HepG2 (cell line): ENCODE data around the gene SMLR1. TPM values are rescaled to one million over a fixed set of nuclear protein-coding genes. Genes with fewer than 3 reads are reported as not detected.

Experiments
- ATAC-seq: fragments of 200-7000 bp; cut with Tn5 transposase; 3 replicates; pipeline ENCODE4 v1.9.1; 2020; ENCODE audit warnings: mild to moderate bottlenecking, moderate library complexity
- BruUV-seq: library from RNA; stranded (reverse); fragments of 400-500 nt; replicated peaks from 2 replicates; lab custom pipeline; 2021; lab: Mats Ljungman, UMichigan
- CTCF ChIA-PET: fragments of 300-600 bp; formaldehyde crosslinking; extraction: SDS; loops from one replicate; lab custom pipeline; 2021; ENCODE audit warnings: low total read pairs, inconsistent platforms, low intra/inter-chr PET ratio; lab: Yijun Ruan, JAX
- POLR2A ChIA-PET: fragments of 350-600 bp; sonication (Branson Sonifier 250); formaldehyde crosslinking; loops from one replicate; lab custom pipeline; 2020; ENCODE audit warnings: antibody characterized with exemption, inconsistent platforms; lab: Yijun Ruan, JAX
- DNase-seq: peaks from one replicate; pipeline ENCODE4 v3.0.0-alpha.2; 2015; ENCODE audit warnings: low spot score
- FAIRE-seq: peaks from 3 replicates; lab custom pipeline; 2011; peaks lifted over from hg19 to GRCh38; lab: Jason Lieb, UNC
- H2AFZ ChIP-seq: one replicate; pipeline ENCODE4 v1.6.1; 2011; ENCODE audit warnings: low read length, inconsistent platforms
- H3K27ac ChIP-seq: fragments of 300-600 bp; 3 replicates; pipeline ENCODE4 v1.8.0; 2011; ENCODE audit warnings: mixed run types, mild to moderate bottlenecking, mixed read lengths, low read length, inconsistent platforms; ENCODE audit not compliant: insufficient read depth; ENCODE audit errors: extremely low read length
- H3K27me3 ChIP-seq, 2 experiments: fragments of 200-600 bp in 1 of 2; 2 replicates in 1 of 2; 3 replicates in 1 of 2; pipeline versions ENCODE4 v1.6.0 to v1.8.0; 2011; ENCODE audit warnings: low read length in 2 of 2, mild to moderate bottlenecking in 2 of 2, moderate library complexity in 2 of 2, inconsistent platforms in 1 of 2; ENCODE audit not compliant: insufficient read depth in 2 of 2, control insufficient read depth in 1 of 2
- H3K36me3 ChIP-seq, 2 experiments: fragments of 200-600 bp in 1 of 2; replicated peaks in 1 of 2; 2 replicates in 1 of 2; 3 replicates in 1 of 2; pipeline versions ENCODE4 v1.5.1 to v1.8.0; 2011; ENCODE audit warnings: low read length in 2 of 2, inconsistent platforms in 1 of 2; ENCODE audit not compliant: insufficient read depth in 2 of 2, control insufficient read depth in 1 of 2
- H3K4me1 ChIP-seq: 2 replicates; pipeline ENCODE4 v1.5.1; 2012; ENCODE audit warnings: low read length, inconsistent platforms; ENCODE audit not compliant: insufficient read depth
- H3K4me2 ChIP-seq: 2 replicates; pipeline ENCODE4 v1.6.0; 2011; ENCODE audit warnings: low read depth, low read length, inconsistent platforms
- H3K4me3 ChIP-seq, 3 experiments: fragments of 200-600 bp in 1 of 3; sonication (generic), shearing (Covaris generic) in 1 of 3; replicated peaks in 1 of 3; 2 replicates each; pipeline ENCODE4 v1.5.1; 2011 to 2016; ENCODE audit warnings: low read length in 3 of 3, inconsistent platforms in 2 of 3, low read depth in 2 of 3, mild to moderate bottlenecking in 2 of 3, control low read depth in 1 of 3, mixed read lengths in 1 of 3; ENCODE audit not compliant: insufficient read depth in 1 of 3
- H3K79me2 ChIP-seq: one replicate; pipeline ENCODE4 v1.6.1; 2011; ENCODE audit warnings: low read length, inconsistent platforms; ENCODE audit not compliant: insufficient read depth
- H3K9ac ChIP-seq: 2 replicates; pipeline ENCODE4 v1.6.0; 2011; ENCODE audit warnings: mild to moderate bottlenecking, low read depth, low read length, inconsistent platforms; ENCODE audit not compliant: insufficient read depth
- H3K9me3 ChIP-seq: 2 replicates; pipeline ENCODE4 v1.5.1; 2012; ENCODE audit warnings: mild to moderate bottlenecking, low read length
- H4K20me1 ChIP-seq: 2 replicates; pipeline ENCODE4 v1.6.0; 2011; ENCODE audit warnings: inconsistent platforms, mild to moderate bottlenecking, low read length, moderate library complexity; ENCODE audit not compliant: insufficient read depth
- CAMTA2 ChIP-seq: sonication (generic); formaldehyde crosslinking; IDR thresholded peaks from 2 replicates; pipeline ENCODE4 v1.4.0; 2020; ENCODE audit warnings: mild to moderate bottlenecking, missing genetic modification reagents, borderline replicate concordance
- GLI4 ChIP-seq: sonication (generic); formaldehyde crosslinking; IDR thresholded peaks from 2 replicates; pipeline ENCODE4 v1.5.1; 2020; ENCODE audit warnings: missing genetic modification reagents, mild to moderate bottlenecking, moderate library complexity, borderline replicate concordance
- KAT7 ChIP-seq: IDR thresholded peaks from 2 replicates; pipeline ENCODE4 v1.6.1; 2018; ENCODE audit warnings: borderline replicate concordance, missing compliant biosample characterization
- KLF11 ChIP-seq: IDR thresholded peaks from 2 replicates; pipeline ENCODE4 v1.6.1; 2016; ENCODE audit warnings: missing compliant biosample characterization
- PAF1 ChIP-seq: IDR thresholded peaks from 2 replicates; pipeline ENCODE4 v1.6.1; 2016; ENCODE audit warnings: missing genetic modification reagents, missing compliant biosample characterization
- SMAD3 ChIP-seq: sonication (generic); formaldehyde crosslinking; IDR thresholded peaks from 2 replicates; pipeline ENCODE4 v1.4.0; 2020; ENCODE audit warnings: missing genetic modification reagents
- ZNF263 ChIP-seq: sonication (generic); formaldehyde crosslinking; IDR thresholded peaks from 2 replicates; pipeline ENCODE4 v1.4.0; 2020; ENCODE audit warnings: missing genetic modification reagents
- ZNF331 ChIP-seq: sonication (generic); formaldehyde crosslinking; IDR thresholded peaks from 2 replicates; pipeline ENCODE4 v1.4.0; 2020; ENCODE audit warnings: missing genetic modification reagents
- ZNF337 ChIP-seq: sonication (generic); formaldehyde crosslinking; IDR thresholded peaks from 2 replicates; pipeline ENCODE4 v1.5.1; 2020; ENCODE audit warnings: missing genetic modification reagents, low read depth, mild to moderate bottlenecking, borderline replicate concordance
- ZNF598 ChIP-seq: sonication (generic); formaldehyde crosslinking; IDR thresholded peaks from 2 replicates; pipeline ENCODE4 v1.5.1; 2020; ENCODE audit warnings: mild to moderate bottlenecking, missing genetic modification reagents, borderline replicate concordance
- WGBS: methylation state at CpG from one replicate; pipeline ENCODE4 v1.1.6; 2017; ENCODE audit warnings: low lambda C conversion rate; 5-methylcytosine and 5-hydroxymethylcytosine counted together
- in situ Hi-C: cut with HindIII; loops from 2 replicates; pipeline ENCODE4 v1.10.0; 2017; ENCODE audit warnings: low pct_unique_long_range_greater_than_20kb; ENCODE audit not compliant: extremely low pct_ligation_motif_present
- intact Hi-C: fragments of 100-400 bp; cut with micrococcal nuclease; formaldehyde crosslinking; loops from one replicate; pipeline ENCODE4 v1.10.0; 2022; ENCODE audit not compliant: unreplicated experiment
- polyA plus RNA-seq, 8 experiments: library from polyadenylated mRNA; depleted of rRNA in 3 of 8; stranded (reverse) in 7 of 8; unstranded in 1 of 8; fragments of >200 nt; fragmentation: Illumina TruSeq in 4 of 8; extraction: Trizol in 4 of 8; gene quantifications; 2 replicates each; pipeline versions ENCODE4 v1.2.1 to v1.2.3, GENCODE V29; 2011 to 2016; ENCODE audit warnings: low read depth in 4 of 8, missing spikeins in 1 of 8, mixed read lengths in 1 of 8; ENCODE audit not compliant: insufficient read depth in 1 of 8
- total RNA-seq, 5 experiments: library from RNA; depleted of rRNA; stranded (reverse); fragments of >200 nt; fragmentation: Illumina TruSeq; extraction: Trizol; gene quantifications; 2 replicates each; pipeline ENCODE4 v1.2.3, GENCODE V29; 2016; ENCODE audit warnings: low read depth in 1 of 5
- TF ChIP-seq, protein P1 (sequence below): sonication (generic); formaldehyde crosslinking; IDR thresholded peaks from 2 replicates; pipeline ENCODE4 v1.4.0; 2020; ENCODE audit warnings: mild to moderate bottlenecking, missing genetic modification reagents
- TF ChIP-seq, protein P2 (sequence below): sonication (generic); formaldehyde crosslinking; IDR thresholded peaks from 2 replicates; pipeline ENCODE4 v1.5.1; 2020; ENCODE audit warnings: mild to moderate bottlenecking, missing genetic modification reagents

Gene SMLR1
- total and polyA plus RNA-seq, 2 of the 13 experiments (the other 11 are each of a cell fraction or from before 2014, with no cell fraction given), result 41.8 to 104 TPM

DNA sequence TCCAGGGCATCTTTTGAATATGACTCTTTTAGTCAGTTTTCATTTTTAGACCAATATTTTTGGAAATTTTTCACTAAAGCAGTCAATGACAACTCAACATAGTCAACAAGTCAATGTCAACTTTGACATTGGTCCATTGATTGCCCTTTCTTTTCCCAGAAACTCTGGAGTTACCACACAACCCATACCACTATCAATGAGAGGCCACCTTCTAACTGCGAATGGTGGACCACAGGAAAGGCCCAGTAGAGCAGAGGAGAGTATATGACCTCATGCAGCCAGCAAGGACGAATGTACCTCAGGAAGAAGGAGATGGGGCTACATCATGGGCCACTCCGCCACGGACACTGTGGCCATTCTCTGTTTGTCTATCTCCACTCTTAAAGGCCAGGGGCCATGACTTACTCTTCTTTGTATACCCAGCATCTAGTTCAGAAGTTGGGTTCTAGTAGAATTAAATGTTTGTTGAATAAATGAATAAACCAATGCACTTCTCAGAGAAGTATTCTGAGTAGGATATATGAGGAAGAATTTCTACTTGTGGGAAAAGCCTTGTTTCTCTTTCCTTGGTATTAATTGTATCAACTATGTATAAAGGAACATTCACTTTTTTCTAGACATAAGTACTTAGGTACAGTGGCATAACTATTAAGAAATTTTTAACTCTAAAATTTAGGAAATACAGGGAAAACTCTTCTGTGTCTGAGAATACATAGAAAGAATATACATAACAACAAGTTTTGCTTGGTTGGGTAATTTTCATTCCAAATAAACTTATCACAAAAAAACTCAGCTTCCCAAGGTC lies 562 bp upstream of the SMLR1 start (continued):
- TF ChIP-seq, protein P1, sequence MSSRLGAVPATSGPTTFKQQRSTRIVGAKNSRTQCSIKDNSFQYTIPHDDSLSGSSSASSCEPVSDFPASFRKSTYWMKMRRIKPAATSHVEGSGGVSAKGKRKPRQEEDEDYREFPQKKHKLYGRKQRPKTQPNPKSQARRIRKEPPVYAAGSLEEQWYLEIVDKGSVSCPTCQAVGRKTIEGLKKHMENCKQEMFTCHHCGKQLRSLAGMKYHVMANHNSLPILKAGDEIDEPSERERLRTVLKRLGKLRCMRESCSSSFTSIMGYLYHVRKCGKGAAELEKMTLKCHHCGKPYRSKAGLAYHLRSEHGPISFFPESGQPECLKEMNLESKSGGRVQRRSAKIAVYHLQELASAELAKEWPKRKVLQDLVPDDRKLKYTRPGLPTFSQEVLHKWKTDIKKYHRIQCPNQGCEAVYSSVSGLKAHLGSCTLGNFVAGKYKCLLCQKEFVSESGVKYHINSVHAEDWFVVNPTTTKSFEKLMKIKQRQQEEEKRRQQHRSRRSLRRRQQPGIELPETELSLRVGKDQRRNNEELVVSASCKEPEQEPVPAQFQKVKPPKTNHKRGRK (CRISPR knock-in tag), result 0 out of 2 replicates have a peak, but pooled peaks have one; percentile 59

DNA sequence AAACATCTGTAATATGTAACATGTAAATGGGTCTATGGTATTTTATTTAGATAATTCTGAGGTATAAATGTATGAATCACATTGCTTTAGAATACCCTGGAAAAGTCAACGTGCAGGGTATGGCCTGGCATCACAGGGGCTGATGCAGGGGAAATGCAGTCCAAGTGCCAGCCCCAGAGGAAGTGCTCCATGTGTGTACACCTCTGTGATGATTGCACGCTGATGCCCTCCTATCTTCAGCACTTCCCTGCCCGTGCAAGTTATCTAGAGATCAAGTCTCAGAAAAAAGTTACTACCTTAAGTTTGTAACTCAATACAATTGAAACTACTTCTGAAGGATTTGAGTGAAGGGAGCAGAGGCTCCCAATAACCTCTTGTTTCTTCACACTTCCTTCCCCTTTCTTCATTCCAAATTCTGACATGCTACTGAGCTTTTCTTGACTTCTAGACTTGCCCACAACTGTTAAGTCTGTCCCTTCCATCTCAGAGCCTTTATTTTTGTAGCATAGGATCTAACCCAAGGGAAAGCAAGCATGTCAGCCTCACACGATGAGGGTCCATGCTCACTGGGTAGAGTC lies 2.2 kb downstream of the SMLR1 start:
- no peak for ATAC-seq
- TF ChIP-seq CAMTA2 (no peak), ZNF263 (CRISPR knock-in tag) (peak; percentile 46; the same call in 1 of the 2 replicates), ZNF331 (0 out of 2 replicates have a peak, but pooled peaks have one; percentile 5), KAT7 (peak; percentile 60; the same call in 1 of the 2 replicates), KLF11 (CRISPR knock-in tag) (0 out of 2 replicates have a peak, but pooled peaks have one; percentile 39), PAF1 (CRISPR knock-in tag) (peak; percentile 66; the same call in 1 of the 2 replicates), GLI4 (CRISPR knock-in tag) (peak; percentile 76; the same call in 1 of the 2 replicates), ZNF337 (CRISPR knock-in tag) (0 out of 2 replicates have a peak, but pooled peaks have one; percentile 33), SMAD3 (0 out of 2 replicates have a peak, but pooled peaks have one; percentile 7), ZNF598 (0 out of 2 replicates have a peak, but pooled peaks have one; percentile 40)
- TF ChIP-seq, protein P2, sequence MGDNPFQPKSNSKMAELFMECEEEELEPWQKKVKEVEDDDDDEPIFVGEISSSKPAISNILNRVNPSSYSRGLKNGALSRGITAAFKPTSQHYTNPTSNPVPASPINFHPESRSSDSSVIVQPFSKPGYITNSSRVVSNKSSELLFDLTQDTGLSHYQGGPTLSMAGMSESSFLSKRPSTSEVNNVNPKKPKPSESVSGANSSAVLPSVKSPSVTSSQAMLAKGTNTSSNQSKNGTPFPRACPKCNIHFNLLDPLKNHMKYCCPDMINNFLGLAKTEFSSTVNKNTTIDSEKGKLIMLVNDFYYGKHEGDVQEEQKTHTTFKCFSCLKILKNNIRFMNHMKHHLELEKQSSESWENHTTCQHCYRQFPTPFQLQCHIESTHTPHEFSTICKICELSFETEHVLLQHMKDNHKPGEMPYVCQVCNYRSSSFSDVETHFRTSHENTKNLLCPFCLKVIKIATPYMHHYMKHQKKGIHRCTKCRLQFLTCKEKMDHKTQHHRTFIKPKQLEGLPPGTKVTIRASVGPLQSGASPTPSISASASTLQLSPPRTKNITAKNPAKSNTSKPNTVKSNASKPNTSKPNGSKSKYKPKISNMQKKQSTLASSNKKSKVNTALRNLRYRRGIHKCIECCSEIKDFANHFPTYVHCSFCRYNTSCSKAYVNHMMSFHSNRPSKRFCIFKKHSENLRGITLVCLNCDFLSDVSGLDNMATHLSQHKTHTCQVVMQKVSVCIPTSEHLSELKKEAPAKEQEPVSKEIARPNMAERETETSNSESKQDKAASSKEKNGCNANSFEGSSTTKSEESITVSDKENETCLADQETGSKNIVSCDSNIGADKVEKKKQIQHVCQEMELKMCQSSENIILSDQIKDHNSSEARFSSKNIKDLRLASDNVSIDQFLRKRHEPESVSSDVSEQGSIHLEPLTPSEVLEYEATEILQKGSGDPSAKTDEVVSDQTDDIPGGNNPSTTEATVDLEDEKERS (CRISPR knock-in tag), result no peak

More for the DNA sequence above, 2.2 kb downstream of the SMLR1 start:
- Histone ChIP-seq H3K27me3 (no peaks in the 10 kb centered on the region; a peak in 1 of 5 replicates), H3K9me3 (no peaks in the 10 kb centered on the region), H3K36me3 (peaks cover 4 to 35% of the 10 kb centered on the region in 2 experiments), H3K79me2 (peaks cover 67% of the 10 kb centered on the region), H3K4me2 (peak overlapping the region; percentile 95), H3K4me3 (peak overlapping the region; percentile 66 to 83 (median 81)), H3K27ac (peak overlapping the region; percentile 95), H2AFZ (no peak overlapping the region), H4K20me1 (no peaks in the 10 kb centered on the region), H3K4me1 (peaks cover 94% of the 10 kb centered on the region), H3K9ac (peak overlapping the region; percentile 92; the same call in 1 of the 2 replicates)
- POLR2A ChIA-PET, result interaction anchor here (1.5 to 5.3 kb wide), 4 partner anchors 14 to 29 kb away, joined by 3 to 175 read pairs (median 8); no protein-coding TSS in a partner anchor
- CTCF ChIA-PET, result no interaction called here
- WGBS, result 60% methylated on average over 4 of the region's 4 CpGs
- FAIRE-seq (no peak), DNase-seq (no peak)
- no TSS peak for BruUV-seq
- intact Hi-C loops (loop anchor here (5.0 kb wide), 2 partner anchors 37 to 507 kb away; no protein-coding TSS in a partner anchor), in situ Hi-C loops (no loop called here)
